HG02852 (cell line): ENCODE data around the gene RPS19BP1.
A peak's percentile ranks its signal among the peaks of the same experiment; 100 is the strongest.
"Not testable (repeated sequence)": the region's sequence is repeated elsewhere in the genome, so short reads cannot be mapped to it uniquely, and the experiment has no call there.

Source experiments
- ATAC-seq: cut with Tn5 transposase; IDR thresholded peaks from one replicate; pipeline ENCODE4 v1.9.1; 2021; ENCODE audit warnings: mild to moderate bottlenecking, moderate library complexity; ENCODE audit not compliant: unreplicated experiment

RPS19BP1 gene

DNA sequence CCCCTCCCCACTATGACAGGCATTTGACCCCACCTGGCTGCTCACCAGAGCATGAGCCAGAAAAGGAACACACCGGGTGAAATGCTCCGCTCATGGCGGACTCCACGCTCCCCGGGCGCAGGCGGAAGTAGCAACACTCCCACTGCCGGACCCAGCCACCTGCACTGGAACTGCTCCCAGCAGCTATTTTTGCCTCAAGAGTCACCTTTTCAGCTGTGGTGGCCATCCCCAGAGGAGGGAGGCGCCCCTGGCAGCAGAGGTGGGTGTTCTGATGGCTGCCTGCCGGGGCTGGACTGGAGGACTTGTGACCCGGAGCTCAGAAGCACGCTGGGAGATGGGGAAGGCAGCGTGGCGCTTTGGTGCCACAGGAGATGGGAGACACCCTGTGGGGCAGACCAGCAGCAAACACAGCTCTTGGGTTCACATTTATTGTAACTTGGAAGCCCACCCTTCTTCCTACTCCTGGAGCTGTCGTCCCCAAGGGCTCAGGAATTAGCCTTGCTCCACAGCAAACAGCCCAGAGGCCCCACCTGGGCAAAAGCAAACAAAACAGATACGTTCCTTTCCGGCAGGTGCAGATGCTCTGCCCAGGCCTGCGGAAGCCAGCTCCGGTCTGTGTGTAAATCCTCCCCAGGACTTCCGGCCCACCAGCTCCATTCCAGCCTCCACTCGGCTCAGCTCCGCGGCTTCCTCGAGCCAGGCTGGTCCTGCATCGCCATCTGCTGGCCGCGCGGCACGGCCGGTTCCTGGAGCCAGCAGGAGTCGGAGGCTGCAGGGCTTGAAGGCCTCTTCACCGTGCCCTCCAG lies 3.7 kb downstream of the RPS19BP1 start:
- ATAC-seq = no peak

DNA sequence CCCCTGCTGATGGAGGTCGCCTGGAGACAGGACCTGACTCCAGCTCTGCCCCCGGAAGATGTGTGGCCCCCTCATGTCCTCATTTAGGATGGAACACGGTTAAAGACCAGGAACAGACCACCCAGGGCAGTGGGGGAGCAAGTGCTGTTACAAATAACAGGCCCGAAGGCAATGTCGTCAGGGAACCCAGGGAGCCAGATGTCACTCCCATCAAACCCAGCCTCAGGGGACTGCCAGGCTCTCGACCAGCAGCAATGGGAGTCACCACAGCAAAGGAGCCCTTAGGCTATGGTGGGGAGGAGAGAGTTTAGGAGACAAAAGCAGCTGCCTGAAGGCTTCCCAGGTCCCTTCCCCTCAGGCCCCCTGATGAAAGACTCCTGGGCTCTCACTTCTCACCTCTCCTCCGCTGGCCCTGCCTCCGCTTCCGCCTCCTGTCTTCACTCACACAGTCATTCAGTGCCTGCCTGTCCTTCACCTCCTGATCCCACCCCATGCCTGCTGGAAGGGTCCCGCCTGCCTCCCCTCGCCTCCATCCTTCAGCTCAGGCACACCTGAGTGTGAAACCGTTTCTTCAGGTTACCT lies 4.4 kb downstream of the RPS19BP1 start:
- ATAC-seq = no peak

DNA sequence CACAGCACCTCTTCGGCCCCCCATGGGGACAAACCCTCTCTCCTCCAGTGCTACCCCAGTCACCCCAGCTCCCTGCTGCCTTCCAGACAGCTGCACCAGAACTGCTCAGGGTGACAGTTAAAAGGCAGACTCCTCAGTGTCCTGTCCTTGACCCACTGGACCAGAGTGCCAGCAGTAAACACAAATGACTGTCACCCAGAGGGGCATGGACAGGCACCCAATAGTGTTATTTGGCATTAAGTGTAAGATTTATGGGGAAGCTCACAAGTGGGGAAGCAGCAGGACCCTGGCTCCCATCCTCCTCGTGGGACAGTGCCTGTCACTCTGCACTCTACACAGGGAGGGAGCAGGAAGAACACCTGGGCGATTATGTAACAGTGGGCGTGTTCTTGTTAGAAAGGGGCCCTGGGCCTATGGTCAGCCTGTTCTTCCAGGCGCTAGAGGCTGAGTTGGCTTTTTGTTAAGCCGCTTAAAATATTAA lies 5.0 kb downstream of the RPS19BP1 start:
- no peak for ATAC-seq

DNA sequence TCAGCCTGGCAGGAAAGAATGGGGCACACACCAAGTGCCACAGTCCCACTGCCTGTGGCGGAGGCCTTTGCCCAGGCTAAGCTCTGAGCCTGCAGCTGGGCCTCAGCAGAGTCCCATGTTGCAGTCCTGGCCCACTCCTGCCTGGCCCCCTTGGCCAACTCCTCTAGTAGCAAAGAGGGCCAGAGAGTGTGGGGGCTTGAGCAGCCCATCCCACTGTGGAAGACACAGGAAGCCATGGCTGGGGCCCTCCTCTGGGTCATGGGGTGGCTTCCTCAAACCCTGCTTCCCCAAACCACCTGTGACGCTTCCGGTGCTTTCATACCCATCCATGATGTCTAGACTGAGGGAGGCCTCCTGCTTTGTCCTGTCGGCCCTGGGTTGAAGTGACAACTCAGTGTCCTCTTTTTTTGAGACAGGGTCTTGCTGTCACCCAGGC lies 5.8 kb downstream of the RPS19BP1 start:
- ATAC-seq = no peak

DNA sequence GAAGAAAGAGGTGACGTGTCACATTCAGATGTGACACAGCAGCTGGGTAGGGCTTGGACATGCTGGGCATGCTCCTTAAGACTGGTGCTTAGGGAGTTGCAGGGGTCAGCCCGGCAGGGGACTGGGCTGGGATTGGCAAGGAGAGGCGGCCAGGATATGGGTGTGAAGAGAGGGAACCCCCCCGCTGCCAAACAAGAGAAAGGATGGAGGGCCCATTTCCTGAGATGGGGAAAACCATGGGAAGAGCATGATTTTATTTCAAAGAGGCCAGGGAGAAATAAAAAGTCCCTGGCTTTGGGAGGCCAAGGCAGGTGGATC lies 6.9 kb downstream of the RPS19BP1 start:
- ATAC-seq = no peak

DNA sequence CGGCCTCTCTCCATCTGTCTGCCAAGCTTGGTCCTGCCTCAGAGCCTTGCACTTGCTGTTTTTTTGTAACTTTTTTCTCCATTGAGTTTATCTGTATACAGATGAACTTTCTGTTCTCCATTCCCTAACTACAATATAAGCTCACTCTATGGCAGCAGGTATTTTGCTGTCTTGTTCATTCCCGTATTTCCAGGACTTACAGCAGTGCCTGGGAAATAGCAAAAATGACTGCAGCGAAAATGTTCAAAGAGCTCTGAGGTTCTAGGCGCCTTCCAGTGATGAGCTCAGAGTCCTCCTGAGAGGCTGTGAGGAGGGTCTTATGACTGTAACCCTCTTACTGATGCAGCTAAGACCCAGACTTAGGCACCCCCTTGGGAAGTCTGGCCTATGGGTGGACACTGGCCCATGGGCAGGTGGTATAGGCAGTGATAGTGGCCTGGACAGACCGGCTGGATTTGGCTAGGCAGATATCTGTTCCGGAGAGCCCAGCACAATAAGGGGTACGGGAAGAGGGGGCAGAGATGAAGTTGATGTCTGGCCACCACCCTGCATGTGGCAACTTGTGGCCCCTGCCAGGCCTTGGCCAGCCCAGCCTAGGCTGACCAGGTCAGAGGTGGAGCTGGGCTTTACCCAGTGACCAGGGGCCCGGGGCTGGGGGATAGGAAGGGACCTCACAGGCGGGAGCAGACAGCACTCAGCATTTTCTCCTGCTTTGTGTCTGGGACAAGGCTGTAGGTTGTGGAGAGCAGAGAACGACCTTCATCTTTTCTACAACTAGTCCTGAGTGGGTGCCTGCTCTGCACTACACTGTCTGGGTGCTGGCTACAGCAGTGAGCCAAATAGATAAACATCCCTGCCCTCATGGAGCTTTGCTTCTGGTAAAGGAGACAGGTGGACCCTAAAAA lies 7.5 kb downstream of the RPS19BP1 start:
- no peak for ATAC-seq

DNA sequence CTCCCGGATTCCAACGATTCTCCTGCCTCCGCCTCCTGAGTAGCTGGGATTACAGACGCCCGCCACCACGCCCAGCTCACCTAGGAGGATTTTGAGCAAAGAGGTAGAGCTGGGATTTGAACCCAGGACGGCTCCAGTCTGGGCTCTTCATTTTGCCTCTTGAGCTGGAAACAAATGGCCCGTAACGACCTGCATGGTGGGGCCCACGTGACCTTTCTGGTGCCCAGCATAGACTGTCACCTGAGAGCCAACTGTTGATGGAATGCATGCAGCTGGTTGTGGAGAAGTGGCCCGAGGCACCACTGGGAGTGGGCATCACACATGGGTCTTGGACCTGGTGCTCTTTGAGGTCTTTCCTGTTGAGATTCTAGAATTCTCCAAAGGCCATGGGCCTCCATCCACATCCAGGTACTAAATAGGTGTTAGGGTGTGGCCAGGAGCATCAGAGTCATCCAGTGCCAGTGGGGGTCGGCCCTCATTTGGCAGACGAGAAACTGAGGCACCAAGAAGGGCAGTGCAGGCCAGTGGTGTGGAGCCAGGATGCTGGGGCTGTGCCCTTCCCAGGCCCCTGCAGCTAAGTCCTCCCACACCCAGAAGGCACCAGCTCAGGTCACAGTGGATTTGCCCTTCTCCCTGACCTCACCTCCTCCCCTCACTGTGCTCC lies 8.3 kb downstream of the RPS19BP1 start:
- ATAC-seq = no peak

DNA sequence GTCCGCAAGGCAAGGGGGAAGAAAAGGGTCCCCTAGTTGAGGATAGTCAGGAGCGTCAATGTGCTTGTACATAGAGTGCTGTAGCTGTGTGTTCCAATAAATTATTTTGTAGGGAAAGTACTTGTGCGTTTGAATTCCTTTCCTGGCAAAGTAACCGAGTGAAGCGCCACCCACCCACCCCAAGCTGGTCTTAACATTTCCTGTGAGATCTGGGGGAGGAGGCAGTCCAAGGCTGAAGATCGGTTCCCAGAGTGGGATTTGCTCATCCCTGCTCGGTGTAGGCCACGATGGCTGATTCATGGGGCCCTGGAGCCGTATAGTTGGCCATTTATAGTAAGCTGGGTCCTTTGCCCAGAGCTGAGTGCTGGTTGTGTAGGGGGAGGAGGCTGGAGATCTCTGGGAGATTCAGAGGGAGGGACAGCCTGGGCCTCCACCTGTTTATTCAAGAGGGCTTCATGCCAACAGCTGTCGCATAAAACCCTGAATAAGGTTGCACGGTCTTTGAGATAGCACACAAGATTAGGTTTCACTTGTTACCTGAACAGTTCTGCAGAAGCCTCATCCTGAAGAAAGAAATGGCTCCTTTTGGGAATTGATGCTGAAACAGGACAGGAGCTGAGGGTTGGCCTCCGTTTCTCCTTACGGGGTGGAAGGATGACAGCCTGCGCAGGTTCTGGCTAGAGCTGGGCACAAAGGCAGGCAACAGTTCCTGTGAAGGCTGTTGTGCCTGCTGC lies 9.8 kb downstream of the RPS19BP1 start:
- no peak for ATAC-seq

DNA sequence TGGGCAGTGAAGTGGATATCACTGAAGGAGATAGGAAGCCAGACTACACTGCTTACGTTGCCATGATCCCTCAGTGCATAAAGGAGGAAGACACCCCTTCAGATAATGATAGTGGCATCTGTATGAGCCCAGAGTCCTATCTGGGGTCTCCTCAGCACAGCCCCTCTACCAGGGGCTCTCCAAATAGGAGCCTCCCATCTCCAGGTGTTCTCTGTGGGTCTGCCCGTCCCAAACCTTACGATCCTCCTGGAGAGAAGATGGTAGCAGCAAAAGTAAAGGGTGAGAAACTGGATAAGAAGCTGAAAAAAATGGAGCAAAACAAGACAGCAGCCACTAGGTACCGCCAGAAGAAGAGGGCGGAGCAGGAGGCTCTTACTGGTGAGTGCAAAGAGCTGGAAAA lies 10.5 kb downstream of the RPS19BP1 start:
- not testable (repeated sequence) for ATAC-seq

DNA sequence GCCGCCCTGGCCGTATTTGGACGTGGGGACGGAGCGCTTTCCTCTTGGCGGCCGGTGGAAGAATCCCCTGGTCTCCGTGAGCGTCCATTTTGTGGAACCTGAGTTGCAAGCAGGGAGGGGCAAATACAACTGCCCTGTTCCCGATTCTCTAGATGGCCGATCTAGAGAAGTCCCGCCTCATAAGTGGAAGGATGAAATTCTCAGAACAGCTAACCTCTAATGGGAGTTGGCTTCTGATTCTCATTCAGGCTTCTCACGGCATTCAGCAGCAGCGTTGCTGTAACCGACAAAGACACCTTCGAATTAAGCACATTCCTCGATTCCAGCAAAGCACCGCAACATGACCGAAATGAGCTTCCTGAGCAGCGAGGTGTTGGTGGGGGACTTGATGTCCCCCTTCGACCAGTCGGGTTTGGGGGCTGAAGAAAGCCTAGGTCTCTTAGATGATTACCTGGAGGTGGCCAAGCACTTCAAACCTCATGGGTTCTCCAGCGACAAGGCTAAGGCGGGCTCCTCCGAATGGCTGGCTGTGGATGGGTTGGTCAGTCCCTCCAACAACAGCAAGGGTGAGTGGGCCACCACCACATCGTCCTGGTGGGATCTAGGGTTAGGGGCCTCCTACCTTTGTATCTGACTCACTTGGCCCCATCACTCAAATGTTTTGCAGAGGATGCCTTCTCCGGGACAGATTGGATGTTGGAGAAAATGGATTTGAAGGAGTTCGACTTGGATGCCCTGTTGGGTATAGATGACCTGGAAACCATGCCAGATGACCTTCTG lies 11.3 kb downstream of the RPS19BP1 start:
- ATAC-seq = not testable (repeated sequence)

DNA sequence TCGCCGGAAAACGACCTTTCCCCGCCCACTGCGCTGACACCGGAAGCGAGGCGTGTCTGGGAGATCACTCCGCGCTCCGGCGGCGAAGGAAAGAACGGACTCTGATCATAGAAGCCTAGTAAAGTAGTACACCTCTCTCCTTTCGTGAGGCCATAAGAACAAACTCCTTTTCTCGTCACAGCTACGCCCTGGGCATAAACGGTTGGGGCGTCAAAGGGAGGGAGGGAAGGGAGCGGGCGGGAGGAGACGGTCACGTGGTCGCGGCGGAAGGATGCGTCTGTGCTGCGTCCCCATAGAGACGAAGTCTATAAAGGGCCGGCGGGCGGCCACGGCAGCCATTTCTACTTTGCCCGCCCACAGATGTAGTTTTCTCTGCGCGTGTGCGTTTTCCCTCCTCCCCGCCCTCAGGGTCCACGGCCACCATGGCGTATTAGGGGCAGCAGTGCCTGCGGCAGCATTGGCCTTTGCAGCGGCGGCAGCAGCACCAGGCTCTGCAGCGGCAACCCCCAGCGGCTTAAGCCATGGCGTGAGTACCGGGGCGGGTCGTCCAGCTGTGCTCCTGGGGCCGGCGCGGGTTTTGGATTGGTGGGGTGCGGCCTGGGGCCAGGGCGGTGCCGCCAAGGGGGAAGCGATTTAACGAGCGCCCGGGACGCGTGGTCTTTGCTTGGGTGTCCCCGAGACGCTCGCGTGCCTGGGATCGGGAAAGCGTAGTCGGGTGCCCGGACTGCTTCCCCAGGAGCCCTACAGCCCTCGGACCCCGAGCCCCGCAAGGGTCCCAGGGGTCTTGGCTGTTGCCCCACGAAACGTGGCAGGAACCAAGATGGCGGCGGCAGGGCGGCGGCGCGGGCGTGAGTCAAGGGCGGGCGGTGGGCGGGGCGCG lies 12.1 kb downstream of the RPS19BP1 start, which contains the start of gene ATF4:
Gene ATF4, plus strand, starts transcription at position 337 of the 880 bp plus-strand sequence. CDS start 884 bp downstream, outside the sequence.
- peak; percentile 44 for ATAC-seq

DNA sequence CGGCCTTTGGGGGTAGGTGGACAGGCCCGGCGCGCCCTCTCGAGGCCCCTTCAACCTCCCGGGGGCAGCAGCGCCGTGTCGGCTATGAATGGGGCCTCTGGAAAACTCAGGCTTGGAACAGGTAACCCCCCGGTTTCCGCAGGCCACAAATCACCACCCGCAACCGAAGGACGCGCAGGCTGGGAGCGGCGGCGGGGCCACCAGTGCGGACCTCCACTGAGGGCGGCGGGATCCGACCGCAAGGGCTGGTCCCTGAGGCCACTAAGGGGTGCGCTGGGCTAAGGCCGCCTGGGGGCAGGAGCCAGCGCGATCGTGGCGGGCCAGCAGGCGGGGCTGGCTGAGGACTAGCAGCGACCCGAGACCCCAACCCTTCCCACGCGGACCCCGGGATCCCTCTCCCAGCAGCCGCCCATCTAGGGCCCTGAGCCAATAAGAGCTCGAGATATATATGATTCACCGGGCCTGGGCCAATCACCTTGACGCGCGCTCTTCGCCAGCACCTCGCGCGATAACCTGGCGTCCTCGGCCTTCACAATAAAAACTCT lies 12.8 kb downstream of the RPS19BP1 start:
- peak; percentile 80 for ATAC-seq

DNA sequence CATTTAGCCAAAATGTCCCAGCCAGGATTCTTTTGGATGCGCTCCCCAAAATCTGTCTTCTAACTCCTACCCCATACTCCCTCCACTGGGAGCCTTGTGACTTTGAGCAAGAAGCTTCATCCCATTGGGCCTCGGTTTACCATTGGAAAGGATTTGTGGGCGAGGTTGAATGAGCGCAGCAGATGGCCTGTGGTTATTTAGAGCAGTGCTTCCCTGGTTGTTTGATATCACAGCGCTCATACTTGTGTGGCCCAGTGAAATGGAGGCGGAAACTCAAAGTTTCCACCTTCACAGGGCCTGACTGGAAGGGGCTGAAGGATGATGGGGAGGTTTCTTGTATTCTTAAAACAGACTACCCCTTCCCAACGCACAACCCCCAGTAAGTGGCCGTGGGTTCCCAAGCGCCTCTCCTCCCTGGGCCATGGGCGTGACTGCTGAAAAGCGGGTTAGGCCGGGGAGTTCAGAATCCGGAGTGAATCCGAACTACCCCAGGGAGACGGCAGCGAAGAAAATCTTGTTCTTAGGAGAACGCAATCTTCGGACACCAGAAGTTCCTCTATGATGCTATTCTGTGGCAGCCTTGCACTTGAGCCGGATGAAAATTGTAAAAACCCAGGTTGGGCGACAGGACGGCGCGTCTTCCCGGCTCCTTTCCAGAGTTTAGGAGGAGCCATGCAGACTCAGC lies 13.4 kb downstream of the RPS19BP1 start:
- ATAC-seq = no peak

DNA sequence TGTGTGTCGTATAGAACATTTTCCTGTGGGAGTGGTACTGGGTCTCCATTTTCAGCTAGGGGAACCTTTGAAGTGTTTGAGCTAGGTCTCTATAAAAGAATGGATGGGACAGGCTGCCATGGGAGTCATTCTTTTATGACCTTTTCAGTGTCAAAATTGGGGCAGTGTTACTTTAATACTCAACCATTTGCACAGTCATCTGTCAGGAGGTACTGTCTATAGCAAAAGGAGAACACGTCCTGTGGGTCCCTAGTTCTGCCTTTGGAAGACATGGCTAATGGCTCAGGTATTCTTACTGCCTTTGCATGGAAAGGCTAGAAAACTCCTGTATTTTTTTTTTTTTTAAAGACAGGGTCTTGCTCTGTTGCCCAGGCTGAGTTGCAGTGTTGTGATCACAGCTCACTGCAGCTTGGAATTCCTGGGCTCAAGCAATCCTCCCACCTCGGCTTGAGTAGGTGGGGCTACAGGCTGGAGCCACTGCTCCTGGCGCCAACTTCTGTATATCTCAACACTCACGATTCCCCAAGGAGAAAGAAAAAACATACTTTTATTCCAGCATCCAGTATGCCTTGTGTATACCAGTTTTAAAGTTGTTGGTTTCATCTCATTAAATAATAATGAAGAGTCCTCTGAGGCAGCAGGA lies 14.3 kb downstream of the RPS19BP1 start:
- ATAC-seq = no peak

DNA sequence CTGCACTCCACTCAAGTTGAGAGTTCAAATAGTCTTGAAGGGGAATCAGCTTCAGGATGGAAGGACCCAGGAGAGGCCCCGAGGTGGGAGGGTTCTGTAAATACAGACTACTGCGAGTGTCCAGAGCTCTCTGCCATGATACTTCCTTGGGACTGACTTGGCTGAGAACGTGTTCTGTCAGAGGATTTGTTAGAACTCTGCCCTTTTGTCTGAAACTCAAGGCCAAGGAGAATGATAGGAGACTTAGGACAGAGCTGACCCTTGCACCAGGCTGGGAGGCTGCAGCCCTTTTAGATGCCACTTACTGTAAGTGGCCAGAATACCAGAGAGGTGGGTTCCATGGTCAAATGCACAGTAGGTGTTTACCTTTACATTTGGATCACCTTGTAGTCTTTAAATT lies 15.1 kb downstream of the RPS19BP1 start:
- no peak for ATAC-seq

DNA sequence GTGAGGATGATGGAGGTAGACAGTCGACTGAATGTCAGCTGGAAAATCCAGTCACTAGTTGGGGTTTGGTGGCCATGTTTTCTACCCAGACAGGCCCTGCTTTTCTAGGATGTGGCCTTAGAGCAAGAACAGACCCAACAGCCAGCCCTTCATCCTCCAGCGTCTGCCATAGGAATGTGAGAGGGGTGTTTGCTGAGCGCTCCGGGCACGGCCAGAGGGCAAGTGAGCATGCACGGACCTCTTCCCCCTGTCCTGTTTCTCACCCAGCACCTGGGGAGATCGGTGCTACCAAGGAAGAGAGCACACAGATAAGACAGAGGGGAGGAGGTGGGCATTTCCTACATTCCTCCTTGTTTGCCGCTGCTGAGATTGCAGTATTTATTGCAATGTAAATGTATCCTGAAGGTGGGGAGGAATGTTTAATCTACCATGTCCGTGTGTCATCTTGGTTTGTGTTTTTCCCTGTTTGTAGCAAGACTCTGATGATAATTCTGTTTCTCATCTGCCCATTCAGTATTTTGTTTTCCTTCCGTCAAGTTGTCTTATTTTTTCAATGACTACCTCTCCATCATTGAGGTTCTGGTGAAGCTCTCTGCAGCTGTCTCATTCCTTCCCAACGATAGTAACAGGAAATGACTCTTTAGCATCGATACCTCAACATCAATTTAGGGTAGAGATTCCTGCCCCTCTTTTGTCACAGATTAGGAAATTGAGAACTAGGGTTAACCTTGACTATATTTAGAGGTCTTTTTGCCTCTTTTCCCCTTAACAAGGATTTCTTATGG lies 17.1 kb downstream of the RPS19BP1 start:
- ATAC-seq = no peak
